Endodermal cell (in vitro differentiated cells): Measurements from ENCODE around the gene ENAH. TPM values are rescaled to one million over a fixed set of nuclear protein-coding genes. Genes with fewer than 3 reads are reported as not detected.
A peak's percentile ranks its signal among the peaks of the same experiment; 100 is the strongest.

Experiments used
- DNase-seq: peaks from one replicate; pipeline ENCODE4 v3.0.0-alpha.2; 2017
- H3K27ac ChIP-seq: 2 replicates; pipeline ENCODE4 v1.5.1; 2013; ENCODE audit warnings: mild to moderate bottlenecking, low read depth, low read length, moderate library complexity
- H3K27me3 ChIP-seq: 2 replicates; pipeline ENCODE4 v1.6.1; 2013; ENCODE audit warnings: mild to moderate bottlenecking, low read length, moderate library complexity; ENCODE audit not compliant: insufficient read depth, control insufficient read depth, poor library complexity, severe bottlenecking
- H3K36me3 ChIP-seq: 2 replicates; pipeline ENCODE4 v1.7.0; 2013; ENCODE audit warnings: mild to moderate bottlenecking, low read length, moderate library complexity; ENCODE audit not compliant: control insufficient read depth, insufficient read depth
- H3K4me1 ChIP-seq: one replicate; pipeline ENCODE4 v1.7.0; 2013; ENCODE audit warnings: low read length; ENCODE audit not compliant: control insufficient read depth, insufficient read depth
- H3K4me3 ChIP-seq: 2 replicates; pipeline ENCODE4 v1.5.1; 2013; ENCODE audit warnings: mild to moderate bottlenecking, low read length, moderate library complexity
- H3K9ac ChIP-seq: 2 replicates; pipeline ENCODE4 v1.6.1; 2013; ENCODE audit warnings: mild to moderate bottlenecking, low read length, moderate library complexity; ENCODE audit not compliant: poor library complexity, severe bottlenecking; ENCODE audit errors: extremely low read depth
- H3K9me3 ChIP-seq: 2 replicates; pipeline ENCODE4 v1.6.1; 2013; ENCODE audit warnings: mild to moderate bottlenecking, low read length, moderate library complexity; ENCODE audit not compliant: control insufficient read depth
- H3K27ac Mint-ChIP-seq: 2 replicates; pipeline ENCODE4 v1.8.0; 2020; ENCODE audit warnings: mixed read lengths
- H3K27me3 Mint-ChIP-seq: 2 replicates; pipeline ENCODE4 v1.8.0; 2021; ENCODE audit warnings: mild to moderate bottlenecking, mixed read lengths; ENCODE audit not compliant: insufficient read depth
- H3K36me3 Mint-ChIP-seq: 2 replicates; pipeline ENCODE4 v1.8.0; 2020; ENCODE audit warnings: low read depth, mixed read lengths
- H3K4me1 Mint-ChIP-seq: 2 replicates; pipeline ENCODE4 v1.8.0; 2020; ENCODE audit warnings: mixed read lengths
- H3K4me3 Mint-ChIP-seq: 2 replicates; pipeline ENCODE4 v1.8.0; 2020; ENCODE audit warnings: mild to moderate bottlenecking, moderate library complexity, mixed read lengths
- H3K9me3 Mint-ChIP-seq: 2 replicates; pipeline ENCODE4 v1.8.0; 2020; ENCODE audit warnings: mild to moderate bottlenecking, mixed read lengths
- WGBS, 2 experiments: methylation state at CpG; one replicate each; pipeline versions ENCODE4 v1.1.5 to v1.1.7; 2013; ENCODE audit warnings: missing lambda C conversion rate in 2 of 2, mixed read lengths in 1 of 2; ENCODE audit not compliant: insufficient coverage in 1 of 2, insufficient read length in 1 of 2; 5-methylcytosine and 5-hydroxymethylcytosine counted together
- total RNA-seq, 2 donors: library from RNA; stranded (reverse); fragmentation: NEBNext Ultra II Directional in 1 of 2; extraction: Animal tissue kit (Norgen Biotek cat#: 25700) in 1 of 2; gene quantifications; 2 replicates in 1 of 2; 3 replicates in 1 of 2; pipeline ENCODE4 v1.2.1, GENCODE V29; 2021
- TF ChIP-seq, protein P1 (sequence below): fragments of 200-600 bp; sonication (generic); conservative IDR thresholded peaks from 2 replicates; pipeline ENCODE4 v1.5.0; 2021; ENCODE audit warnings: antibody characterized with exemption, mild to moderate bottlenecking

ENAH gene
- total RNA-seq, 2 donors from 2014 or later = 263 to 267 TPM

DNA sequence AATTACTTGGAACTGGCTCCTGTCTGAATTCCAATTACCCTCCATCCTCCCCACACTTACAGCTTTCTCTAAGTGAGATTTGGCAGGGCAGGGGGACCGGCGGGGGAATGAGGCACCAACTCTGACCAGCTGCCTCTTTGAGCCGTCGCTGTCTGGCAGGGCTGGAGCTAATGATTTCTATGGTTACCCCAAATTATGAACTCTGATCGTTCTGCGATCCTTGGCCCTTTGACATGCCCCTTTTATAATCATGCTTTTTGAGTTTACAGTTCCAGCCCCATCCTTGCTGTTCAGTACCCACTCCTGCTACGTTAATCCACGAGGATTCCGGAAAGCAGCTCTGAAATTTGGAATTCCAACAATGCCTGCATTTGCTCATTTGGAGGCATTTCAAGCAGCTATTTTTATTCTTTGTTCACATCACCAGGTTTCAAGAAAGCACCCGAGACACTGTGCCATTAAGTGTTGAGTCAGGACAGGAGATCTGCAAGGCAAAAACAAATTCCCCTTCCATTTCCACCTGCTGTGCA, 170.4 kb downstream of the ENAH start:
- 87 to 88% methylated on average over 8 to 10 of the region's 10 CpGs for WGBS, 2 experiments
- Histone ChIP-seq H3K27me3 (no peaks in the 10 kb centered on the region), H3K4me3 (no peak overlapping the region), H3K27ac (no peak overlapping the region), H3K9ac (no peak overlapping the region), H3K36me3 (no peaks in the 10 kb centered on the region), H3K9me3 (no peaks in the 10 kb centered on the region), H3K4me1 (no peaks in the 10 kb centered on the region)
- Mint-ChIP-seq H3K36me3 (no peaks in the 10 kb centered on the region), H3K4me1 (peaks cover 2% of the 10 kb centered on the region), H3K27me3 (peaks cover 1% of the 10 kb centered on the region), H3K27ac (no peak overlapping the region), H3K4me3 (no peak overlapping the region), H3K9me3 (no peaks in the 10 kb centered on the region)
- no peak for DNase-seq
- TF ChIP-seq, protein P1, sequence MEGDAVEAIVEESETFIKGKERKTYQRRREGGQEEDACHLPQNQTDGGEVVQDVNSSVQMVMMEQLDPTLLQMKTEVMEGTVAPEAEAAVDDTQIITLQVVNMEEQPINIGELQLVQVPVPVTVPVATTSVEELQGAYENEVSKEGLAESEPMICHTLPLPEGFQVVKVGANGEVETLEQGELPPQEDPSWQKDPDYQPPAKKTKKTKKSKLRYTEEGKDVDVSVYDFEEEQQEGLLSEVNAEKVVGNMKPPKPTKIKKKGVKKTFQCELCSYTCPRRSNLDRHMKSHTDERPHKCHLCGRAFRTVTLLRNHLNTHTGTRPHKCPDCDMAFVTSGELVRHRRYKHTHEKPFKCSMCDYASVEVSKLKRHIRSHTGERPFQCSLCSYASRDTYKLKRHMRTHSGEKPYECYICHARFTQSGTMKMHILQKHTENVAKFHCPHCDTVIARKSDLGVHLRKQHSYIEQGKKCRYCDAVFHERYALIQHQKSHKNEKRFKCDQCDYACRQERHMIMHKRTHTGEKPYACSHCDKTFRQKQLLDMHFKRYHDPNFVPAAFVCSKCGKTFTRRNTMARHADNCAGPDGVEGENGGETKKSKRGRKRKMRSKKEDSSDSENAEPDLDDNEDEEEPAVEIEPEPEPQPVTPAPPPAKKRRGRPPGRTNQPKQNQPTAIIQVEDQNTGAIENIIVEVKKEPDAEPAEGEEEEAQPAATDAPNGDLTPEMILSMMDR = no peak

- Histone ChIP-seq H3K9ac (no peak overlapping the region), H3K4me3 (no peak overlapping the region), H3K36me3 (no peaks in the 10 kb centered on the region), H3K9me3 (no peaks in the 10 kb centered on the region), H3K27ac (no peak overlapping the region), H3K4me1 (no peaks in the 10 kb centered on the region), H3K27me3 (no peaks in the 10 kb centered on the region)
- Mint-ChIP-seq H3K9me3 (no peaks in the 10 kb centered on the region), H3K27me3 (peaks cover 1% of the 10 kb centered on the region), H3K36me3 (no peaks in the 10 kb centered on the region), H3K27ac (no peak overlapping the region), H3K4me1 (peaks cover 2% of the 10 kb centered on the region), H3K4me3 (no peak overlapping the region)
- TF ChIP-seq, protein P1 = no peak
- no peak for DNase-seq
- 73 to 81% methylated on average over 5 to 6 of the region's 6 CpGs for WGBS, 2 experiments
Measured at GRCh38 chr1:225481738-225482137, 171.2 kb downstream of the ENAH start.

DNA sequence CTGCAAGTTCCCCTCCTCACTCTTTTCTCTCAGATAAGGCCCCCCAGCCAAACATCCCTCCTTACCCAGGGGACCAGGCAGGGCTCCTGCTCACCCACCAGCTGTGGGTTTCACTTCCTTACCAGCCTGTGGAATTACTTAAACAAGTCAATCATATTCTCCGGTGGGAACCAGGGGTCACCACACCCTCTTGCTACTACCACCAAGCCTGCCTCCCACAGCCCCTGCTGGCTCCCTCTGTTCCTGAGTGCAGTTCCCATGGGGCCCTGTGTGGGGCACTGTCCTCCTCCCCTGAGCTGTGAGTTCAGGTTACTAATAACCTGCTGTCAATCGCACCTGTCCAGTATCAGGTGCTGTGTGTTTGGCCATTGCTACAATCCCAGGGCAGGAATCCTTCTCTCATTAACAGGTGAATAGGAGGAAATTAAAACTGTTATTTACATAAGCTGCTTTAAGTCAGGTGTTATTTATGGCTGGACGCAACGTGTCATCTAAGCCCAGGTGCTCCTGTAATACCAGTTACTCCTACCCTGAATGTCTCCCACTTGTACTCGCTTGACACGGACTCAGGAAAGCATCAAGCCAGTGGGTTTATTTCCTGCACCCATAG, 172.0 kb downstream of the ENAH start:
- no peak overlapping the region for H3K27ac ChIP-seq
- peaks cover 2% of the 10 kb centered on the region for H3K4me1 Mint-ChIP-seq
- no peak overlapping the region for H3K4me3 ChIP-seq
- no peak overlapping the region for H3K4me3 Mint-ChIP-seq
- TF ChIP-seq, protein P1 = peak; percentile 96
- no peaks in the 10 kb centered on the region for H3K27me3 ChIP-seq
- peak; percentile 95 for DNase-seq
- H3K36me3 ChIP-seq = no peaks in the 10 kb centered on the region
- 77 to 83% methylated on average over 6 of the region's 6 CpGs for WGBS, 2 experiments
- H3K9me3 ChIP-seq = no peaks in the 10 kb centered on the region
- no peaks in the 10 kb centered on the region for H3K9me3 Mint-ChIP-seq
- no peaks in the 10 kb centered on the region for H3K4me1 ChIP-seq
- peak overlapping the region; percentile 62 for H3K27ac Mint-ChIP-seq
- H3K9ac ChIP-seq = no peak overlapping the region
- H3K27me3 Mint-ChIP-seq = peaks cover 5% of the 10 kb centered on the region
- H3K36me3 Mint-ChIP-seq = no peaks in the 10 kb centered on the region
